H1 (cell line): ENCODE data around the gene AUH. TPM values are rescaled to one million over a fixed set of nuclear protein-coding genes. Genes with fewer than 3 reads are reported as not detected.

Experiments
- CTCF ChIA-PET: fragments of 300-600 bp; sonication (Branson Sonifier 250); formaldehyde crosslinking; loops from one replicate; lab custom pipeline; 2021; ENCODE audit not compliant: partially characterized antibody; lab: Charles Lee
- POLR2A ChIA-PET: fragments of 300-600 bp; sonication (Branson Sonifier 250); formaldehyde crosslinking; loops from one replicate; lab custom pipeline; 2021; ENCODE audit warnings: inconsistent platforms; ENCODE audit not compliant: partially characterized antibody; lab: Charles Lee
- DNase-seq, 2 experiments: peaks; one replicate each; pipeline versions ENCODE4 v3.0.0 to v3.0.0-alpha.2; 2010 to 2022; ENCODE audit warnings: low spot score in 2 of 2, low read depth in 1 of 2, mixed read lengths in 1 of 2
- FAIRE-seq: peaks from 2 replicates; lab custom pipeline; 2011; peaks lifted over from hg19 to GRCh38; lab: Jason Lieb, UNC
- H2AFZ ChIP-seq: 2 replicates; pipeline ENCODE4 v1.8.1; 2012; ENCODE audit warnings: low read length, inconsistent platforms
- H2AK5ac ChIP-seq: 2 replicates; pipeline ENCODE4 v1.6.1; 2013; ENCODE audit warnings: low read depth, low read length
- H2BK120ac ChIP-seq: replicated peaks from 2 replicates; pipeline ENCODE3; 2013; ENCODE audit warnings: low read depth, low read length, inconsistent platforms
- H2BK12ac ChIP-seq: 2 replicates; pipeline ENCODE4 v1.6.1; 2013; ENCODE audit warnings: low read depth, low read length
- H2BK15ac ChIP-seq: 2 replicates; pipeline ENCODE4 v1.6.1; 2013; ENCODE audit warnings: low read length
- H2BK20ac ChIP-seq: 2 replicates; pipeline ENCODE4 v1.6.1; 2013; ENCODE audit warnings: low read length
- H2BK5ac ChIP-seq: 2 replicates; pipeline ENCODE4 v1.6.1; 2013; ENCODE audit warnings: low read depth, low read length
- H3K14ac ChIP-seq: 2 replicates; pipeline ENCODE4 v1.6.1; 2013; ENCODE audit warnings: inconsistent platforms; ENCODE audit not compliant: insufficient read length
- H3K18ac ChIP-seq: 2 replicates; pipeline ENCODE4 v1.6.1; 2013; ENCODE audit warnings: low read length; ENCODE audit errors: extremely low read depth
- H3K23ac ChIP-seq: 2 replicates; pipeline ENCODE4 v1.6.1; 2013; ENCODE audit warnings: inconsistent platforms; ENCODE audit not compliant: insufficient read length
- H3K23me2 ChIP-seq: 2 replicates; pipeline ENCODE4 v1.6.1; 2013; ENCODE audit warnings: low read depth, low read length
- H3K27ac ChIP-seq: 2 replicates; pipeline ENCODE4 v1.6.1; 2011; ENCODE audit warnings: low read depth, low read length, inconsistent platforms
- H3K27me3 ChIP-seq, 4 experiments: replicated peaks in 1 of 4; 1 replicate in 1 of 4; 2 replicates in 3 of 4; pipeline versions ENCODE4 v1.6.1 to v1.8.1; 2011 to 2013; ENCODE audit warnings: low read length in 3 of 4, mild to moderate bottlenecking in 3 of 4, inconsistent platforms in 2 of 4, mixed read lengths in 2 of 4, moderate library complexity in 1 of 4; ENCODE audit not compliant: control insufficient read depth in 3 of 4, insufficient read depth in 3 of 4; ENCODE audit errors: extremely low read depth in 1 of 4
- H3K36me3 ChIP-seq, 4 experiments: 2 replicates each; pipeline versions ENCODE4 v1.6.1 to v1.8.1; 2011 to 2013; ENCODE audit warnings: mild to moderate bottlenecking in 4 of 4, low read length in 3 of 4, moderate library complexity in 2 of 4, control low read depth in 1 of 4, inconsistent platforms in 1 of 4; ENCODE audit not compliant: insufficient read depth in 4 of 4, control insufficient read depth in 2 of 4
- H3K4ac ChIP-seq: replicated peaks from 2 replicates; pipeline ENCODE3; 2013; ENCODE audit warnings: low read length, low read depth, mixed read lengths, inconsistent platforms; ENCODE audit not compliant: insufficient read length
- H3K4me1 ChIP-seq, 4 experiments: replicated peaks in 1 of 4; 1 replicate in 1 of 4; 2 replicates in 3 of 4; pipeline versions ENCODE4 v1.6.1 to v1.8.1; 2011 to 2013; ENCODE audit warnings: low read length in 3 of 4, inconsistent platforms in 2 of 4, mixed read lengths in 1 of 4; ENCODE audit not compliant: insufficient read depth in 4 of 4, control insufficient read depth in 3 of 4
- H3K4me2 ChIP-seq, 2 experiments: 2 replicates each; pipeline versions ENCODE4 v1.6.1 to v1.8.1; 2011 to 2013; ENCODE audit warnings: low read depth in 2 of 2, low read length in 2 of 2, control low read depth in 1 of 2, inconsistent platforms in 1 of 2, mild to moderate bottlenecking in 1 of 2; ENCODE audit not compliant: insufficient read depth in 1 of 2
- H3K4me3 ChIP-seq, 4 experiments: fragments of 200-600, 300-600 bp in 1 of 4; sonication (generic), shearing (Covaris generic), sonication (Bioruptor Twin) in 1 of 4; 2 replicates each; pipeline versions ENCODE4 v1.5.1 to v1.8.1; 2011 to 2016; ENCODE audit warnings: low read length in 4 of 4, low read depth in 3 of 4, control low read depth in 2 of 4, inconsistent platforms in 2 of 4, mild to moderate bottlenecking in 2 of 4, mixed read lengths in 1 of 4, moderate library complexity in 1 of 4; ENCODE audit not compliant: insufficient read depth in 2 of 4; ENCODE audit errors: extremely low read depth in 1 of 4
- H3K56ac ChIP-seq: replicated peaks from 2 replicates; pipeline ENCODE3; 2013; ENCODE audit warnings: low read depth, mild to moderate bottlenecking, mixed read lengths, low read length, inconsistent platforms; ENCODE audit not compliant: insufficient read length
- H3K79me1 ChIP-seq: 2 replicates; pipeline ENCODE4 v1.6.1; 2013; ENCODE audit warnings: low read depth, low read length, control low read depth
- H3K79me2 ChIP-seq, 2 experiments: 2 replicates each; pipeline versions ENCODE4 v1.6.1 to v1.8.1; 2012 to 2013; ENCODE audit warnings: low read length in 2 of 2, mild to moderate bottlenecking in 2 of 2, inconsistent platforms in 1 of 2; ENCODE audit not compliant: insufficient read depth in 2 of 2, control insufficient read depth in 1 of 2
- H3K9ac ChIP-seq, 4 experiments: replicated peaks in 1 of 4; 1 replicate in 1 of 4; 2 replicates in 3 of 4; pipeline versions ENCODE4 v1.6.1 to v1.8.1; 2011 to 2013; ENCODE audit warnings: low read depth in 3 of 4, low read length in 3 of 4, control low read depth in 2 of 4, mild to moderate bottlenecking in 2 of 4, moderate library complexity in 2 of 4, inconsistent platforms in 1 of 4; ENCODE audit errors: extremely low read depth in 1 of 4
- H3K9me3 ChIP-seq, 2 experiments: 2 replicates each; pipeline versions ENCODE4 v1.6.1 to v1.8.1; 2012 to 2013; ENCODE audit warnings: mild to moderate bottlenecking in 2 of 2, moderate library complexity in 2 of 2, control low read depth in 1 of 2, inconsistent platforms in 1 of 2, low read depth in 1 of 2, low read length in 1 of 2, mixed read lengths in 1 of 2; ENCODE audit not compliant: insufficient read depth in 2 of 2
- H4K20me1 ChIP-seq, 2 experiments: replicated peaks in 1 of 2; 2 replicates each; pipeline versions ENCODE3 to v1.8.1; 2011 to 2013; ENCODE audit warnings: inconsistent platforms in 2 of 2, low read length in 2 of 2, mild to moderate bottlenecking in 1 of 2; ENCODE audit not compliant: insufficient read depth in 2 of 2, control insufficient read depth in 1 of 2
- H4K5ac ChIP-seq: 2 replicates; pipeline ENCODE4 v1.6.1; 2013; ENCODE audit warnings: low read length, low read depth, mixed read lengths, inconsistent platforms; ENCODE audit not compliant: insufficient read length
- H4K8ac ChIP-seq: 2 replicates; pipeline ENCODE4 v1.8.0; 2013; ENCODE audit warnings: mild to moderate bottlenecking, moderate library complexity, low read length, inconsistent platforms; ENCODE audit not compliant: insufficient read depth; ENCODE audit errors: extremely low read depth
- H4K91ac ChIP-seq: replicated peaks from 2 replicates; pipeline ENCODE3; 2013; ENCODE audit warnings: low read length, mixed read lengths, inconsistent platforms; ENCODE audit not compliant: insufficient read length
- ATF2 ChIP-seq: IDR thresholded peaks from 2 replicates; pipeline ENCODE4 v1.6.1; 2012; ENCODE audit warnings: low read length, inconsistent platforms
- CTBP2 ChIP-seq: IDR thresholded peaks from 2 replicates; pipeline ENCODE4 v1.7.0; 2011; ENCODE audit warnings: borderline replicate concordance, mild to moderate bottlenecking, moderate library complexity, mixed read lengths, low read length; ENCODE audit not compliant: insufficient read depth, insufficient read length
- E2F6 ChIP-seq: IDR thresholded peaks from 2 replicates; pipeline ENCODE4 v1.6.1; 2012; ENCODE audit warnings: inconsistent platforms
- EZH2 ChIP-seq: fragments of 200-600 bp; sonication (generic); IDR thresholded peaks from 2 replicates; pipeline ENCODE4 v1.7.1; 2012; ENCODE audit warnings: low read depth, mild to moderate bottlenecking, moderate library complexity, low read length, inconsistent platforms; ENCODE audit not compliant: severe bottlenecking
- FOSL1 ChIP-seq: IDR thresholded peaks from 2 replicates; pipeline ENCODE4 v1.6.1; 2011; ENCODE audit warnings: mild to moderate bottlenecking, low read depth, low read length, moderate library complexity; ENCODE audit not compliant: insufficient read depth
- GTF2F1 ChIP-seq: IDR thresholded peaks from 2 replicates; pipeline ENCODE4 v1.6.1; 2012; ENCODE audit warnings: low read depth, low read length, improper control_type of control experiment, borderline replicate concordance
- KDM5A ChIP-seq: fragments of 200-600 bp; IDR thresholded peaks from 2 replicates; pipeline ENCODE4 v1.7.1; 2012; ENCODE audit warnings: mild to moderate bottlenecking, low read length, inconsistent platforms, mixed read lengths
- RBBP5 ChIP-seq: IDR thresholded peaks from 2 replicates; pipeline ENCODE4 v1.7.1; 2012; ENCODE audit warnings: low read depth, mild to moderate bottlenecking, inconsistent platforms, low read length, moderate library complexity, borderline replicate concordance
- SP1 ChIP-seq: IDR thresholded peaks from 2 replicates; pipeline ENCODE4 v1.6.1; 2011; ENCODE audit warnings: low read depth, low read length
- SP4 ChIP-seq: IDR thresholded peaks from 2 replicates; pipeline ENCODE4 v1.6.1; 2012; ENCODE audit warnings: low read length, inconsistent platforms
- TAF7 ChIP-seq: optimal IDR thresholded peaks from 2 replicates; pipeline ENCODE3; 2011; ENCODE audit warnings: low read depth, mild to moderate bottlenecking, inconsistent platforms, low read length, moderate library complexity, borderline replicate concordance
- WGBS, 2 experiments: shearing (Covaris generic) in 1 of 2; methylation state at CpG; one replicate each; pipeline versions ENCODE4 v1.1.6 to v1.1.7; 2013 to 2015; ENCODE audit warnings: low lambda C conversion rate in 2 of 2, mixed read lengths in 2 of 2, inconsistent platforms in 1 of 2, low coverage in 1 of 2, missing lambda C conversion rate in 1 of 2; ENCODE audit not compliant: insufficient replicate concordance in 2 of 2, insufficient coverage in 1 of 2, insufficient read length in 1 of 2; ENCODE audit errors: extremely low coverage in 1 of 2, missing lambda C conversion rate in 1 of 2; 5-methylcytosine and 5-hydroxymethylcytosine counted together
- polyA plus RNA-seq, 7 experiments: library from polyadenylated mRNA; depleted of rRNA in 3 of 7; stranded (reverse) in 5 of 7; unstranded in 2 of 7; fragments of >200 nt in 5 of 7; fragments of 200-250 nt in 2 of 7; gene quantifications; 1 replicate in 5 of 7; 2 replicates in 1 of 7; 4 replicates in 1 of 7; pipeline versions ENCODE4 v1.2.1 to v1.2.3, GENCODE V29; 2011 to 2013; ENCODE audit warnings: missing spikeins in 2 of 7, mixed read lengths in 2 of 7
- total RNA-seq: library from RNA; stranded (reverse); fragmentation: NEBNext Ultra II Directional; extraction: Animal tissue kit (Norgen Biotek cat#: 25700); gene quantifications from 2 replicates; pipeline ENCODE4 v1.2.1, GENCODE V29; 2021

The AUH gene
- total and polyA plus RNA-seq, 2 of the 8 experiments (the other 6 are each of a cell fraction or from before 2014, with no cell fraction given), result 5.8 to 21.9 TPM

- CTCF ChIA-PET, result interaction anchor here (0.7 to 2.0 kb wide), 7 partner anchors 10 to 431 kb away, joined by 3 to 7 read pairs (median 4); no protein-coding TSS in a partner anchor
- Histone ChIP-seq H2AFZ (no peak overlapping the region), H2BK12ac (no peak overlapping the region), H3K23ac (no peak overlapping the region), H3K23me2 (no peaks in the 10 kb centered on the region), H3K9ac (no peak overlapping the region), H3K36me3 (peaks cover 0 to 30% (median 10%) of the 10 kb centered on the region in 4 experiments; a peak in 6 of 8 replicates), H2BK20ac (no peak overlapping the region), H3K79me2 (peaks cover 0 to 61% of the 10 kb centered on the region in 2 experiments; a peak in 3 of 4 replicates), H3K4me2 (0 out of 4 replicates have a peak overlapping the region, but pooled peaks of 1 of the 2 experiments have one; percentile 12), H3K4me1 (peaks cover 3 to 14% (median 9%) of the 10 kb centered on the region in 4 experiments), H4K8ac (no peak overlapping the region), H2BK120ac (no peak overlapping the region), H3K56ac (no peak overlapping the region), H3K4me3 (no peak overlapping the region), H3K18ac (no peak overlapping the region), H4K5ac (no peak overlapping the region), H4K20me1 (peaks cover 0 to 2% of the 10 kb centered on the region in 2 experiments), H3K27ac (no peak overlapping the region), H3K79me1 (peaks cover 2% of the 10 kb centered on the region; the same call in 1 of the 2 replicates), H3K4ac (no peak overlapping the region), H3K14ac (no peak overlapping the region), H2AK5ac (no peak overlapping the region), H4K91ac (no peak overlapping the region), H3K27me3 (no peaks in the 10 kb centered on the region), H3K9me3 (no peaks in the 10 kb centered on the region; a peak in 1 of 4 replicates), H2BK5ac (no peak overlapping the region), H2BK15ac (no peak overlapping the region)
- FAIRE-seq, result no peak
- no peak for DNase-seq
- POLR2A ChIA-PET, result interaction anchor here (1.0 to 2.5 kb wide), 2 partner anchors 10 to 15 kb away, joined by 3 to 30 read pairs; no protein-coding TSS in a partner anchor
- WGBS, 2 experiments, result 93% methylated on average over 1 of the region's 1 CpG; no CpG with 5 or more reads in 1 of the 2 experiments
- no peak for TF ChIP-seq E2F6
- TF ChIP-seq TAF7, result no peak
- TF ChIP-seq GTF2F1, result no peak
- TF ChIP-seq SP4, result no peak
- TF ChIP-seq FOSL1, result no peak
- TF ChIP-seq CTBP2, result no peak
- TF ChIP-seq KDM5A, result no peak
- TF ChIP-seq RBBP5, result no peak
- no peak for TF ChIP-seq SP1
- TF ChIP-seq ATF2, result no peak
- no peak for TF ChIP-seq EZH2
These were observed 15.1 kb downstream of the AUH start for GRCh38 chr9:91346644-91347043.
